Measurements from ENCODE around the gene CMBL. TPM values are rescaled to one million over a fixed set of nuclear protein-coding genes. Genes with fewer than 3 reads are reported as not detected.
"Not testable (repeated sequence)": the region's sequence is repeated elsewhere in the genome, so short reads cannot be mapped to it uniquely, and the experiment has no call there.

Gene CMBL
- total RNA-seq, 1 donor from 2014 or later, result 17.3 TPM

GRCh38 chr5:10286162-10286861, 21.4 kb downstream of the CMBL start:
- DNase-seq (ENCODE audit: low spot score), result peak; percentile 55

GRCh38 chr5:10285362-10285761, 22.3 kb downstream of the CMBL start:
- peak; percentile 20 for DNase-seq (ENCODE audit: low spot score)

GRCh38 chr5:10283927-10284635, 23.6 kb downstream of the CMBL start:
- DNase-seq (ENCODE audit: low spot score), result peak; percentile 94

GRCh38 chr5:10279925-10280720, 27.6 kb downstream of the CMBL start:
- no peak for DNase-seq (ENCODE audit: low spot score)

- no peak for DNase-seq (ENCODE audit: low spot score)
Measured at GRCh38 chr5:10279328-10279727, 28.4 kb downstream of the CMBL start.

- DNase-seq (ENCODE audit: low spot score), result no peak
Measured at GRCh38 chr5:10278658-10279279, 28.9 kb downstream of the CMBL start.

- DNase-seq (ENCODE audit: low spot score), result no peak
Measured at GRCh38 chr5:10277773-10278630, 29.7 kb downstream of the CMBL start.

GRCh38 chr5:10276691-10277090, 31.0 kb downstream of the CMBL start:
- DNase-seq (ENCODE audit: low spot score), result no peak

GRCh38 chr5:10275991-10276390, 31.7 kb downstream of the CMBL start:
- DNase-seq (ENCODE audit: low spot score), result no peak

GRCh38 chr5:10275460-10275859, 32.2 kb downstream of the CMBL start:
- no peak for DNase-seq (ENCODE audit: low spot score)

GRCh38 chr5:10272875-10273209, 34.9 kb downstream of the CMBL start:
- not testable (repeated sequence) for DNase-seq (ENCODE audit: low spot score)

- DNase-seq (ENCODE audit: low spot score), result no peak
Measured at GRCh38 chr5:10272053-10272874, 35.4 kb downstream of the CMBL start.

GRCh38 chr5:10268100-10268499, 39.6 kb downstream of the CMBL start:
- DNase-seq (ENCODE audit: low spot score), result no peak

- DNase-seq (ENCODE audit: low spot score), result peak; percentile 22
Measured at GRCh38 chr5:10266839-10267238, 40.9 kb downstream of the CMBL start.

GRCh38 chr5:10266137-10266536, 41.6 kb downstream of the CMBL start:
- DNase-seq (ENCODE audit: low spot score), result no peak

- peak; percentile 30 for DNase-seq (ENCODE audit: low spot score)
Measured at GRCh38 chr5:10265245-10266109, 42.2 kb downstream of the CMBL start.

- no peak for DNase-seq (ENCODE audit: low spot score)
Measured at GRCh38 chr5:10264604-10265003, 43.1 kb downstream of the CMBL start.

- DNase-seq (ENCODE audit: low spot score), result no peak
Measured at GRCh38 chr5:10262995-10263394, 44.7 kb downstream of the CMBL start.
